Panc1 (cell line): Measurements from ENCODE around the gene MMD2. TPM values are rescaled to one million over a fixed set of nuclear protein-coding genes. Genes with fewer than 3 reads are reported as not detected.

ENCODE experiments used
- ATAC-seq: fragments of 200-7000 bp; cut with Tn5 transposase; 2 replicates; pipeline ENCODE4 v1.9.1; 2020; ENCODE audit warnings: mild to moderate bottlenecking, moderate library complexity
- BruUV-seq: library from RNA; stranded (reverse); fragments of 400-500 nt; replicated peaks from 2 replicates; lab custom pipeline; 2021; lab: Mats Ljungman, UMichigan
- CTCF ChIA-PET: fragments of 300-600 bp; sonication (Branson Sonifier 250); formaldehyde crosslinking; loops from one replicate; lab custom pipeline; 2022; ENCODE audit warnings: antibody characterized with exemption; lab: Charles Lee
- POLR2A ChIA-PET: fragments of 300-600 bp; sonication (Branson Sonifier 250); formaldehyde crosslinking; loops from one replicate; lab custom pipeline; 2022; ENCODE audit warnings: antibody characterized with exemption; lab: Charles Lee
- DNase-seq: peaks from one replicate; pipeline ENCODE4 v3.0.0-alpha.2; 2010; ENCODE audit warnings: low read depth, low spot score
- H3K27ac ChIP-seq: 2 replicates; pipeline ENCODE4 v1.5.1; 2011; ENCODE audit warnings: mild to moderate bottlenecking, low read length, inconsistent platforms
- H3K27me3 ChIP-seq: fragments of 200-500 bp; sonication (Bioruptor generic); 2 replicates; pipeline ENCODE4 v1.6.0; 2014; ENCODE audit warnings: low read length, inconsistent platforms; ENCODE audit not compliant: control insufficient read depth, insufficient read depth
- H3K36me3 ChIP-seq: fragments of 200-500 bp; sonication (Bioruptor generic); 2 replicates; pipeline ENCODE4 v1.5.1; 2014; ENCODE audit warnings: inconsistent platforms, mild to moderate bottlenecking, low read length, moderate library complexity; ENCODE audit not compliant: control insufficient read depth, insufficient read depth
- H3K4me1 ChIP-seq: 2 replicates; pipeline ENCODE4 v1.5.1; 2011; ENCODE audit warnings: inconsistent platforms, mild to moderate bottlenecking, low read length, moderate library complexity; ENCODE audit not compliant: control insufficient read depth, insufficient read depth
- H3K4me3 ChIP-seq, 2 experiments: 2 replicates each; pipeline ENCODE4 v1.5.1; 2011 to 2012; ENCODE audit warnings: low read depth in 2 of 2, low read length in 2 of 2, mild to moderate bottlenecking in 2 of 2, inconsistent platforms in 1 of 2, moderate library complexity in 1 of 2
- H3K9me3 ChIP-seq: fragments of 200-500 bp; sonication (Bioruptor generic); 2 replicates; pipeline ENCODE4 v1.5.1; 2014; ENCODE audit warnings: low read depth, mild to moderate bottlenecking, inconsistent platforms, low read length, moderate library complexity; ENCODE audit not compliant: control insufficient read depth, insufficient read depth
- CTCF ChIP-seq: fragments of 450-650 bp; IDR thresholded peaks from 2 replicates; pipeline ENCODE4 v1.5.1; 2017; ENCODE audit warnings: mild to moderate bottlenecking
- POLR2AphosphoS5 ChIP-seq: IDR thresholded peaks from 2 replicates; pipeline ENCODE4 v1.6.1; 2012; ENCODE audit warnings: mild to moderate bottlenecking, low read depth, low read length, moderate library complexity
- REST ChIP-seq, 2 experiments: IDR thresholded peaks; 2 replicates each; pipeline ENCODE4 v1.6.1; 2011 to 2012; ENCODE audit warnings: low read depth in 2 of 2, control low read depth in 1 of 2, low read length in 1 of 2, mild to moderate bottlenecking in 1 of 2, moderate library complexity in 1 of 2; ENCODE audit not compliant: insufficient read depth in 1 of 2
- SIN3A ChIP-seq: IDR thresholded peaks from 2 replicates; pipeline ENCODE4 v1.6.1; 2012; ENCODE audit warnings: low read depth, mild to moderate bottlenecking, low read length, moderate library complexity, borderline replicate concordance; ENCODE audit not compliant: insufficient read depth
- TCF7L2 ChIP-seq: IDR thresholded peaks from 2 replicates; pipeline ENCODE4 v1.6.1; 2011; ENCODE audit warnings: mild to moderate bottlenecking, low read depth, low read length, inconsistent platforms
- in situ Hi-C: cut with HindIII; loops from 2 replicates; pipeline ENCODE4 v1.10.0; 2016; ENCODE audit warnings: low sequenced_read_pairs, low pct_unique_long_range_greater_than_20kb
- intact Hi-C: fragments of 100-400 bp; cut with micrococcal nuclease; formaldehyde crosslinking; loops from one replicate; pipeline ENCODE4 v1.10.0; 2022; ENCODE audit not compliant: unreplicated experiment
- total RNA-seq: library from RNA; stranded (reverse); gene quantifications from one replicate; pipeline ENCODE4 v1.2.1, GENCODE V29; 2021; ENCODE audit not compliant: unreplicated experiment

The MMD2 gene
- total RNA-seq, 1 experiment from 2014 or later, result not detected

- ATAC-seq (no peak), DNase-seq (no peak)
- intact Hi-C loops (no loop called here), in situ Hi-C loops (no loop called here)
- TF ChIP-seq REST (IDR thresholded peaks at IDR 0.05; ENCODE audit: insufficient read depth in 1 of 2, low read depth in 2 of 2, low read length in 1 of 2), result no peak
- no peak for TF ChIP-seq CTCF
- TF ChIP-seq SIN3A, result no peak
- TF ChIP-seq TCF7L2, result no peak
- no peak for TF ChIP-seq POLR2AphosphoS5
- Histone ChIP-seq H3K27me3 (peaks cover 18% of the 10 kb centered on the region), H3K27ac (no peak overlapping the region), H3K36me3 (no peaks in the 10 kb centered on the region), H3K9me3 (no peaks in the 10 kb centered on the region), H3K4me3 (no peak overlapping the region), H3K4me1 (no peaks in the 10 kb centered on the region)
- BruUV-seq, result no TSS peak
- ChIA-PET CTCF (interaction anchor here (0.7 kb wide), 2 partner anchors 51 to 99 kb away, joined by 3 to 5 read pairs; no protein-coding TSS in a partner anchor), POLR2A (no interaction called here)
These were observed 90.5 kb downstream of the MMD2 start for GRCh38 chr7:4868493-4868892.

GRCh38 chr7:4866528-4867496 lies 92.2 kb downstream of the MMD2 start:
- POLR2A ChIA-PET, result no interaction called here

More at GRCh38 chr7:4866528-4867496, 92.2 kb downstream of the MMD2 start:
- H3K27me3 ChIP-seq, result peaks cover 26% of the 10 kb centered on the region
- BruUV-seq, result no TSS peak
- no peaks in the 10 kb centered on the region for H3K36me3 ChIP-seq
- H3K9me3 ChIP-seq, result no peaks in the 10 kb centered on the region
- ATAC-seq (no peak; the same call in 1 of the 2 replicates), DNase-seq (no peak)
- CTCF ChIA-PET, result interaction anchor here (0.8 kb wide), 1 partner anchor 17 kb away, joined by 3 read pairs; no protein-coding TSS in a partner anchor
- TF ChIP-seq CTCF (no peak), REST (IDR thresholded peaks at IDR 0.05; ENCODE audit: insufficient read depth in 1 of 2, low read depth in 2 of 2, low read length in 1 of 2) (no peak), TCF7L2 (no peak), SIN3A (no peak), POLR2AphosphoS5 (no peak)
- no peaks in the 10 kb centered on the region for H3K4me1 ChIP-seq
- intact Hi-C loops, result no loop called here
- no peak overlapping the region for H3K27ac ChIP-seq
- in situ Hi-C loops, result no loop called here
- H3K4me3 ChIP-seq, result no peak overlapping the region
